GM19468 (cell line): Measurements from ENCODE around the gene IFNL3.

Source experiments
- ATAC-seq: cut with Tn5 transposase; IDR thresholded peaks from one replicate; pipeline ENCODE4 v1.9.1; 2021; ENCODE audit warnings: mild to moderate bottlenecking, moderate library complexity, moderate number of reproducible peaks; ENCODE audit not compliant: unreplicated experiment; ENCODE audit errors: extremely low read depth

The IFNL3 gene

DNA sequence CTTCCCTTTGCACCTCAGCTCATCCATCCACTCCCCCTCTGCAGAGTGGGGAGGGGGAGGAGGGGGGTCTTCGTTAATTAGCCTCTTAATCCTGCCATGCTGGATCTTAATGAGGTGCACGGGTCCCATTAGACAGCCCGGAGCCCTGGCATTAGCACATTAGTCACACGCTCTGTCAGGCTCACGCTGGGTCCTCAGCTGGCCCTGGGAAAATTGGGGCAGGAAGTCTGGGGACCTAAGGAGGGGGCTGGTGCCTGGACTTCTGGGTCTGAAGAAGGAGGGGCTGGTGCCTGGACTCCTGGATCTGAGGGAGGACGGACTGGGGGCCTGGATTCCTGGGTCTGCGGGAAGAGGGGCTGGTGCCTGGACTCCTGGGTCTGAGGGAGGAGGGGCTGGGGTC is 48.5 kb downstream of the IFNL3 start:
- ATAC-seq: no peak

- ATAC-seq: no peak
Measured at GRCh38 chr19:39195755-39196154, 49.1 kb downstream of the IFNL3 start.

DNA sequence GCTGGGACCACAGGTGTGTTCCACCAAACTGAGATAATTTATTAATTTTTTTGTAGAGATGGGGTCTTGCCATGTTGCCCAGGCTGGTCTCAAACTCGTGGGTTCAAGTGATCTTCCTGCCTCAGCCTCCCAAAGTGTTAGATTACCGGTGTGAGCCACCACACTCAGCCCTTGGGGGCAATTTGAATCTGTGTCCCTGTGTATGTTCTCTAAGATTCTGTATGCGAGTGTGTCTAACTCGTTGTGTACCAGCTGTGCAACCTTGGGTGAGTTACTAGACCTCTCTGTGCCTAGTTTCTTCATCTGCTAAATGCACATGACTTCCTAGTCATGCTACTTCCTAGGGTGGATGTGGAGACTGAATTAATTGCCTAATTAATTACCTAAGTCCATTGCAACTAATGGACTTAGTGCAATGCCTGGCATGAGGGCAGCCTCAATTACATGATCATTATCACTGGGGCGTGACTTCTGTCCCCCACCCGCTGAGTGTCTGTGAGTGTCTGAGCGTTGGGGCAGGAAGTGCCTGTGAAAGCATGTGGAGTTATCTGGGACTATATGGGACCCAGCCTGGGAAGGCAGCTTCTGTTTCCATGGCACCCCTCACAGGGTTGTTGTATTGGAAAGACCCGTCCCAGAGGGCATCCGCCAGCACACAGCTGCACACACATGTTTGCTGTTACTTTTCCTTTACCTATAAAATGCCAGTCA is 49.8 kb downstream of the IFNL3 start:
- no peak for ATAC-seq

- no peak for ATAC-seq
Measured at GRCh38 chr19:39193803-39194202, 51.0 kb downstream of the IFNL3 start.
